ENCODE measurements around the gene PLA2G4A. TPM values are rescaled to one million over a fixed set of nuclear protein-coding genes. Genes with fewer than 3 reads are reported as not detected.

Gene PLA2G4A
- total RNA-seq, 1 experiment from 2014 or later, result 2.0 TPM

- H3K36me3 Mint-ChIP-seq (ENCODE audit: insufficient read depth, unreplicated experiment), result no peaks in the 10 kb centered on the region
- TF ChIP-seq, protein P1, sequence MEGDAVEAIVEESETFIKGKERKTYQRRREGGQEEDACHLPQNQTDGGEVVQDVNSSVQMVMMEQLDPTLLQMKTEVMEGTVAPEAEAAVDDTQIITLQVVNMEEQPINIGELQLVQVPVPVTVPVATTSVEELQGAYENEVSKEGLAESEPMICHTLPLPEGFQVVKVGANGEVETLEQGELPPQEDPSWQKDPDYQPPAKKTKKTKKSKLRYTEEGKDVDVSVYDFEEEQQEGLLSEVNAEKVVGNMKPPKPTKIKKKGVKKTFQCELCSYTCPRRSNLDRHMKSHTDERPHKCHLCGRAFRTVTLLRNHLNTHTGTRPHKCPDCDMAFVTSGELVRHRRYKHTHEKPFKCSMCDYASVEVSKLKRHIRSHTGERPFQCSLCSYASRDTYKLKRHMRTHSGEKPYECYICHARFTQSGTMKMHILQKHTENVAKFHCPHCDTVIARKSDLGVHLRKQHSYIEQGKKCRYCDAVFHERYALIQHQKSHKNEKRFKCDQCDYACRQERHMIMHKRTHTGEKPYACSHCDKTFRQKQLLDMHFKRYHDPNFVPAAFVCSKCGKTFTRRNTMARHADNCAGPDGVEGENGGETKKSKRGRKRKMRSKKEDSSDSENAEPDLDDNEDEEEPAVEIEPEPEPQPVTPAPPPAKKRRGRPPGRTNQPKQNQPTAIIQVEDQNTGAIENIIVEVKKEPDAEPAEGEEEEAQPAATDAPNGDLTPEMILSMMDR (IDR thresholded peaks at IDR 0.05; ENCODE audit: insufficient read depth in 1 of 2, low read depth in 1 of 2, low read length in 1 of 2, severe bottlenecking in 1 of 2, unreplicated experiment in 1 of 2), result no peak
Measured at GRCh38 chr1:186782791-186783190, 46.0 kb upstream of the PLA2G4A start.

DNA sequence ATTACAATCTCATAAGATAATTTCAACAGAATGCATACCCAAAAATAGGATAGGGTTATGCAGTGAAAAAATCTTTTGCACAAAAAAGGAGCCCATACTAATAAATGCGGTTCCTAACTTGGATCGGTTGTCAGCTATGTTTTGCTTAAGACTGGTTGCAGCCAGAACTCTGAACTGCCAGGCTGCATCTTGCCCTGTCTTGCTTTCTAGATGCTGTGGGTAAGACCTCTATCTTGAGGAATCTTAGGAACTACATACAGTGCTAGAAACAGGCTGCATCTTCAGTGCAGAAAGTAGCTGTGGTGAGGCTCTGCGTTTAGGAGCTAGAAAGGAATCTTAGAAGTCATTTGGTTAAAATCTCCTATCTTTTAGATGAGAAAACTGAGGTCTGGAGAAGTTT lies 45.6 kb upstream of the PLA2G4A start:
- no peak overlapping the region for H3K4me3 Mint-ChIP-seq (ENCODE audit: unreplicated experiment)
- CTCF ChIA-PET, result no interaction called here

More at GRCh38 chr1:186782791-186783190, 46.0 kb upstream of the PLA2G4A start:
- DNase-seq, result no peak
- Histone ChIP-seq H3K4me3 (ENCODE audit: low read depth, low read length) (no peak overlapping the region), H3K36me3 (ENCODE audit: control insufficient read depth, insufficient read depth, low read length) (no peaks in the 10 kb centered on the region), H3K27me3 (replicated peaks; ENCODE audit: control insufficient read depth, insufficient read depth, low read length) (no peaks in the 10 kb centered on the region), H3K9me3 (no peaks in the 10 kb centered on the region), H3K4me1 (no peaks in the 10 kb centered on the region)
- Mint-ChIP-seq H3K27me3 (ENCODE audit: insufficient read depth, unreplicated experiment) (peaks cover 7% of the 10 kb centered on the region), H3K9me3 (ENCODE audit: unreplicated experiment) (no peaks in the 10 kb centered on the region), H3K4me3 (ENCODE audit: unreplicated experiment) (no peak overlapping the region), H3K27ac (ENCODE audit: unreplicated experiment) (no peak overlapping the region), H3K4me1 (ENCODE audit: low read depth, unreplicated experiment) (no peaks in the 10 kb centered on the region)
- CTCF ChIA-PET, result no interaction called here
- no TSS peak for BruUV-seq (replicated peaks)
- POLR2A ChIA-PET, result no interaction called here
- intact Hi-C loops (cut with micrococcal nuclease; ENCODE audit: unreplicated experiment), result no loop called here

DNA sequence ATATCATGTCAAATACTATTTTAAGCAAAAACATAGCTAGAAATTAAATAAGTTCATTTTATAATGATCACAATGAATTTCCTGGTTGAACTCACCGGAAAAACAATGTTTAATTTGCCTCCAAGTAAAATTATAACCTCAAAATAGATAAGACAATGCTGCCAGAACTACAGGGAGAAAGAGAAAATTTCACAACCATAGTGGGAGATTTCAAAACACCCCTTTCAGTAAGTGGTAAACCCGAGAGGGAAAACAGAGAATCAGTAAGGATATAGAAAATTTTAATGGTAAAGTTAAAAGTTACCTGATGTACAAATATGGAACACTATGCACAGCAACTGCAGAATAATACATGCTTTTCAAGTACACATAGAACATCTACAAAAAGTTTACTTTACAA lies 43.2 kb upstream of the PLA2G4A start:
- H3K27me3 Mint-ChIP-seq (ENCODE audit: insufficient read depth, unreplicated experiment), result peaks cover 7% of the 10 kb centered on the region
- ChIA-PET POLR2A (no interaction called here), CTCF (no interaction called here)
- intact Hi-C loops (cut with micrococcal nuclease; ENCODE audit: unreplicated experiment), result no loop called here
- TF ChIP-seq, protein P1 (IDR thresholded peaks at IDR 0.05; ENCODE audit: insufficient read depth in 1 of 2, low read depth in 1 of 2, low read length in 1 of 2, severe bottlenecking in 1 of 2, unreplicated experiment in 1 of 2), result no peak
- BruUV-seq (replicated peaks), result no TSS peak
- no peak overlapping the region for H3K4me3 Mint-ChIP-seq (ENCODE audit: unreplicated experiment)
- no peak for DNase-seq
- no peaks in the 10 kb centered on the region for H3K4me1 Mint-ChIP-seq (ENCODE audit: low read depth, unreplicated experiment)
- no peak overlapping the region for H3K27ac Mint-ChIP-seq (ENCODE audit: unreplicated experiment)
- H3K36me3 Mint-ChIP-seq (ENCODE audit: insufficient read depth, unreplicated experiment), result no peaks in the 10 kb centered on the region
- no peaks in the 10 kb centered on the region for H3K9me3 ChIP-seq
- H3K27me3 ChIP-seq (replicated peaks; ENCODE audit: control insufficient read depth, insufficient read depth, low read length), result no peaks in the 10 kb centered on the region
- H3K4me3 ChIP-seq (ENCODE audit: low read depth, low read length), result no peak overlapping the region
- H3K36me3 ChIP-seq (ENCODE audit: control insufficient read depth, insufficient read depth, low read length), result no peaks in the 10 kb centered on the region
- H3K9me3 Mint-ChIP-seq (ENCODE audit: unreplicated experiment), result no peaks in the 10 kb centered on the region
- no peaks in the 10 kb centered on the region for H3K4me1 ChIP-seq

More for the DNA sequence above, 45.6 kb upstream of the PLA2G4A start:
- no peaks in the 10 kb centered on the region for H3K36me3 Mint-ChIP-seq (ENCODE audit: insufficient read depth, unreplicated experiment)
- no peaks in the 10 kb centered on the region for H3K9me3 ChIP-seq
- intact Hi-C loops (cut with micrococcal nuclease; ENCODE audit: unreplicated experiment), result no loop called here
- TF ChIP-seq, protein P1 (IDR thresholded peaks at IDR 0.05; ENCODE audit: insufficient read depth in 1 of 2, low read depth in 1 of 2, low read length in 1 of 2, severe bottlenecking in 1 of 2, unreplicated experiment in 1 of 2), result no peak
- POLR2A ChIA-PET, result no interaction called here
- no peak overlapping the region for H3K4me3 ChIP-seq (ENCODE audit: low read depth, low read length)
- no peak overlapping the region for H3K27ac Mint-ChIP-seq (ENCODE audit: unreplicated experiment)
- no peaks in the 10 kb centered on the region for H3K4me1 ChIP-seq
- no peaks in the 10 kb centered on the region for H3K9me3 Mint-ChIP-seq (ENCODE audit: unreplicated experiment)
- no peaks in the 10 kb centered on the region for H3K4me1 Mint-ChIP-seq (ENCODE audit: low read depth, unreplicated experiment)
- H3K27me3 ChIP-seq (replicated peaks; ENCODE audit: control insufficient read depth, insufficient read depth, low read length), result no peaks in the 10 kb centered on the region
- no peak for DNase-seq
- no TSS peak for BruUV-seq (replicated peaks)
- peaks cover 7% of the 10 kb centered on the region for H3K27me3 Mint-ChIP-seq (ENCODE audit: insufficient read depth, unreplicated experiment)
- no peaks in the 10 kb centered on the region for H3K36me3 ChIP-seq (ENCODE audit: control insufficient read depth, insufficient read depth, low read length)
